Measurements from ENCODE around the gene ADAM10.

DNA sequence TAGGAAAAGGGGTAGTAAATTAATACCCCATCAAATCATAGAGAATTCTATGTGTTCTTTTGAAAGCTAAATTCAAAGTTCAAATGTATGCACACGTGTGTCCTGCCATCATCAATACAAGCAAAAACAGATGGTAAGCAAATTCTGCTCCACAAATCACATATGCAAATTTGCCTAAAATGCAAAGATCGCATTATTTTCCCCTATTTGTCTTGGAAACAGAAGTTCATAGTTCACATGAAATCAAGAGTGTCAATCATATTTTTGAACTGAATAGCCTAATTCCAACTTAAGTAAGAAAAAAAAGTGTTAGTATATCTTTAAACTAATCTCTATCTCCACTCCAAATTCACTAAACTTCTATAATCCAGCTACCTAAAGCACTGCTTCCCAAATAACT, 8.5 kb downstream of the ADAM10 start:
- TF ChIP-seq CTCF (conservative IDR thresholded peaks at IDR 0.05): no peak
- TF ChIP-seq EZH2 (IDR thresholded peaks at IDR 0.05; ENCODE audit: low read depth): no peak

Measured in PC-9 (cell line).